Liver (tissue), 9 donors: Measurements from ENCODE around the gene BUB3. TPM values are rescaled to one million over a fixed set of nuclear protein-coding genes. Genes with fewer than 3 reads are reported as not detected.

Experiments used
- DNase-seq: peaks from one replicate; pipeline ENCODE4 v3.0.0-alpha.2; 2017; ENCODE audit warnings: low spot score
- H3K27ac ChIP-seq, 2 donors: one replicate each; pipeline ENCODE4 v1.7.0; 2013; ENCODE audit warnings: inconsistent platforms in 2 of 2, low read length in 2 of 2, control low read depth in 1 of 2, low read depth in 1 of 2, mild to moderate bottlenecking in 1 of 2
- H3K27me3 ChIP-seq, 4 donors: one replicate each; pipeline versions ENCODE4 v1.6.1 to v1.7.0; 2013; ENCODE audit warnings: low read length in 3 of 4, inconsistent platforms in 1 of 4, mild to moderate bottlenecking in 1 of 4, moderate library complexity in 1 of 4; ENCODE audit not compliant: control insufficient read depth in 4 of 4, insufficient read depth in 4 of 4
- H3K36me3 ChIP-seq, 4 donors: one replicate each; pipeline versions ENCODE4 v1.6.1 to v1.7.0; 2013; ENCODE audit warnings: low read length in 3 of 4, mild to moderate bottlenecking in 3 of 4, low read depth in 1 of 4, moderate library complexity in 1 of 4; ENCODE audit not compliant: control insufficient read depth in 4 of 4, insufficient read depth in 3 of 4
- H3K4me1 ChIP-seq, 4 donors: one replicate each; pipeline versions ENCODE4 v1.6.1 to v1.7.0; 2013; ENCODE audit warnings: low read length in 3 of 4, mild to moderate bottlenecking in 3 of 4, moderate library complexity in 1 of 4; ENCODE audit not compliant: control insufficient read depth in 4 of 4, insufficient read depth in 4 of 4
- H3K4me3 ChIP-seq, 3 donors: one replicate each; pipeline versions ENCODE4 v1.6.1 to v1.7.0; 2013; ENCODE audit warnings: low read length in 3 of 3, control low read depth in 1 of 3, low read depth in 1 of 3, mild to moderate bottlenecking in 1 of 3
- H3K9ac ChIP-seq, 2 donors: one replicate each; pipeline ENCODE4 v1.7.0; 2013; ENCODE audit warnings: low read length in 2 of 2, mild to moderate bottlenecking in 2 of 2, moderate library complexity in 2 of 2, control low read depth in 1 of 2, low read depth in 1 of 2
- H3K9me3 ChIP-seq, 4 donors: one replicate each; pipeline versions ENCODE4 v1.6.1 to v1.7.0; 2013; ENCODE audit warnings: low read length in 3 of 4; ENCODE audit not compliant: control insufficient read depth in 4 of 4
- EGR1 ChIP-seq, 2 donors: IDR thresholded peaks; 2 replicates each; pipeline ENCODE4 v1.6.1; 2016 to 2018; ENCODE audit warnings: antibody characterized with exemption in 2 of 2, low read depth in 2 of 2
- FOXA1 ChIP-seq: IDR thresholded peaks from 2 replicates; pipeline ENCODE4 v1.6.1; 2016; ENCODE audit warnings: antibody characterized with exemption
- GABPA ChIP-seq, 2 donors: IDR thresholded peaks in 1 of 2; conservative IDR thresholded peaks in 1 of 2; 2 replicates each; pipeline ENCODE4 v1.6.1; 2016; ENCODE audit warnings: antibody characterized with exemption in 2 of 2, mild to moderate bottlenecking in 1 of 2, moderate library complexity in 1 of 2
- HNF4A ChIP-seq, 2 donors: conservative IDR thresholded peaks; 2 replicates each; pipeline ENCODE4 v1.6.1; 2016; ENCODE audit warnings: antibody characterized with exemption in 2 of 2, mild to moderate bottlenecking in 2 of 2
- JUND ChIP-seq, 2 donors: IDR thresholded peaks; 2 replicates each; pipeline ENCODE4 v1.6.1; 2016; ENCODE audit warnings: antibody characterized with exemption in 2 of 2
- NR2F2 ChIP-seq: IDR thresholded peaks from 2 replicates; pipeline ENCODE4 v1.6.1; 2016; ENCODE audit warnings: antibody characterized with exemption
- RXRA ChIP-seq, 2 donors: IDR thresholded peaks; 2 replicates each; pipeline ENCODE4 v1.6.1; 2017 to 2018; ENCODE audit warnings: antibody characterized with exemption in 2 of 2, mild to moderate bottlenecking in 1 of 2
- SP1 ChIP-seq: IDR thresholded peaks from 2 replicates; pipeline ENCODE4 v1.6.1; 2018; ENCODE audit warnings: antibody characterized with exemption, mild to moderate bottlenecking
- TAF1 ChIP-seq: conservative IDR thresholded peaks from 2 replicates; pipeline ENCODE4 v1.6.1; 2016; ENCODE audit warnings: antibody characterized with exemption, mild to moderate bottlenecking
- YY1 ChIP-seq: IDR thresholded peaks from 2 replicates; pipeline ENCODE4 v1.6.1; 2016; ENCODE audit warnings: antibody characterized with exemption, mild to moderate bottlenecking
- ZBTB33 ChIP-seq: IDR thresholded peaks from 2 replicates; pipeline ENCODE4 v1.6.1; 2016; ENCODE audit warnings: antibody characterized with exemption
- WGBS: extraction: QIAGEN DNeasy Blood & Tissue Kit; methylation state at CpG from one replicate; pipeline ENCODE4 v1.1.7; 2013; 5-methylcytosine and 5-hydroxymethylcytosine counted together
- polyA plus RNA-seq, 2 donors: library from polyadenylated mRNA; stranded (reverse) in 1 of 2; unstranded in 1 of 2; fragments of 200-250 nt in 1 of 2; fragments of >200 nt in 1 of 2; fragmentation: Nextera tagmentation in 1 of 2; extraction: Ambion mirVana in 1 of 2; gene quantifications; one replicate each; pipeline versions ENCODE4 v1.2.1 to v1.2.3, GENCODE V29; 2013 to 2015
- total RNA-seq, 2 donors: library from RNA; depleted of rRNA; stranded (reverse); fragments of >200 nt; gene quantifications; one replicate each; pipeline ENCODE4 v1.2.3, GENCODE V29; 2014
- donor health status: healthy.
- donor health status: healthy.
- donor health status: healthy.
- donor health status: healthy.
- donor health status: healthy.

Gene BUB3
- total and polyA plus RNA-seq, 4 donors = 27.1 to 90.9 (median 41.6) TPM

- TF ChIP-seq ZBTB33 = no peak
- no peak for TF ChIP-seq SP1
- no peak for TF ChIP-seq EGR1 (IDR thresholded peaks at IDR 0.05; ENCODE audit: low read depth in 2 of 2)
- TF ChIP-seq JUND (IDR thresholded peaks at IDR 0.05) = no peak
- TF ChIP-seq GABPA (IDR thresholded peaks at IDR 0.05 in 1 of 2, conservative IDR thresholded peaks at IDR 0.05 in 1 of 2) = no peak
- TF ChIP-seq NR2F2 = no peak
- TF ChIP-seq RXRA (IDR thresholded peaks at IDR 0.05) = no peak
Observed at GRCh38 chr10:123180101-123181090, 26.2 kb downstream of the BUB3 start (continued).

GRCh38 chr10:123183724-123184123 lies 29.5 kb downstream of the BUB3 start:
- no peak overlapping the region for H3K9ac ChIP-seq
- WGBS = 95% methylated on average over 2 of the region's 2 CpGs
- no peak overlapping the region for H3K27ac ChIP-seq
- no peak for TF ChIP-seq FOXA1
- no peaks in the 10 kb centered on the region for H3K27me3 ChIP-seq
- H3K4me1 ChIP-seq = no peaks in the 10 kb centered on the region
- H3K36me3 ChIP-seq = no peaks in the 10 kb centered on the region
- no peak for DNase-seq
- H3K4me3 ChIP-seq = no peak overlapping the region
- peaks cover 0 to 5% (median 4%) of the 10 kb centered on the region in 4 donors for H3K9me3 ChIP-seq

- no peak for TF ChIP-seq HNF4A (conservative IDR thresholded peaks at IDR 0.05)
- no peak for TF ChIP-seq YY1
- no peak for TF ChIP-seq TAF1
- TF ChIP-seq GABPA (IDR thresholded peaks at IDR 0.05 in 1 of 2, conservative IDR thresholded peaks at IDR 0.05 in 1 of 2) = no peak
- Histone ChIP-seq H3K27me3 (no peaks in the 10 kb centered on the region), H3K36me3 (no peaks in the 10 kb centered on the region), H3K4me1 (no peaks in the 10 kb centered on the region), H3K27ac (no peak overlapping the region), H3K9ac (no peak overlapping the region), H3K9me3 (peaks cover 0 to 5% (median 4%) of the 10 kb centered on the region in 4 donors), H3K4me3 (no peak overlapping the region)
- no peak for DNase-seq
- WGBS = 99% methylated on average over 5 of the region's 5 CpGs
Observed at GRCh38 chr10:123187781-123188180, 33.6 kb downstream of the BUB3 start.

DNA sequence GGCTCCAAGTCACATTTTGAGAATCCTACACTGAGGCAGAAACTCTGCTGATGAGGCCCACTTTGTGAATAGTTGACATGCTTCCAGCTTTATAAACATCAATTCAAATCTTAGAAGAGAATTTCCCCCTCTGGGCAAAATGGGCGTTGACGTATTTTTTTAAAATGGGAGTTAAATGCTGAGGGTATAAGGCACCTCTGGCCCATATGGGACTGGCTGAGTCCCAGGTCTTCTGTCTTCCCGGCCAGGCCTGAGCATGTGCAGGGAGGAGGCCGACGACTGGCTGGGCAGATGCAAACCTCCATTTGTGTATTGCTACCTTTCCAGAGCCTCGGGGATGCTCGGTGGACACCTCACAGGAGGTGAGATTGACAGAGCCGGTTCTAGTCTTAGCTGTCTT lies 37.7 kb downstream of the BUB3 start:
- WGBS = 96% methylated on average over 8 of the region's 8 CpGs

More for the DNA sequence above, 37.7 kb downstream of the BUB3 start:
- Histone ChIP-seq H3K36me3 (no peaks in the 10 kb centered on the region), H3K27ac (no peak overlapping the region), H3K9me3 (no peaks in the 10 kb centered on the region), H3K4me3 (no peak overlapping the region), H3K9ac (no peak overlapping the region), H3K27me3 (no peaks in the 10 kb centered on the region), H3K4me1 (no peaks in the 10 kb centered on the region)
- DNase-seq = no peak
- TF ChIP-seq JUND (IDR thresholded peaks at IDR 0.05) = no peak
